Fibroblast of villous mesenchyme (primary cell): Measurements from ENCODE around the gene LAMA5. TPM values are rescaled to one million over a fixed set of nuclear protein-coding genes. Genes with fewer than 3 reads are reported as not detected.

Source experiments
- DNase-seq: peaks from one replicate; pipeline ENCODE4 v3.0.0-alpha.2; 2010; ENCODE audit warnings: low read depth
- H3K4me3 ChIP-seq: 2 replicates; pipeline ENCODE4 v1.5.1; 2011; ENCODE audit warnings: low read depth, mild to moderate bottlenecking, low read length
- CTCF ChIP-seq: IDR thresholded peaks from 2 replicates; pipeline ENCODE4 v1.5.1; 2012; ENCODE audit warnings: low read depth, mild to moderate bottlenecking, low read length; ENCODE audit not compliant: insufficient read depth
- total RNA-seq: library from RNA; depleted of rRNA; stranded (reverse); fragments of >200 nt; gene quantifications from 2 replicates; pipeline ENCODE4 v1.2.3, GENCODE V29; 2012

The LAMA5 gene, protein sequence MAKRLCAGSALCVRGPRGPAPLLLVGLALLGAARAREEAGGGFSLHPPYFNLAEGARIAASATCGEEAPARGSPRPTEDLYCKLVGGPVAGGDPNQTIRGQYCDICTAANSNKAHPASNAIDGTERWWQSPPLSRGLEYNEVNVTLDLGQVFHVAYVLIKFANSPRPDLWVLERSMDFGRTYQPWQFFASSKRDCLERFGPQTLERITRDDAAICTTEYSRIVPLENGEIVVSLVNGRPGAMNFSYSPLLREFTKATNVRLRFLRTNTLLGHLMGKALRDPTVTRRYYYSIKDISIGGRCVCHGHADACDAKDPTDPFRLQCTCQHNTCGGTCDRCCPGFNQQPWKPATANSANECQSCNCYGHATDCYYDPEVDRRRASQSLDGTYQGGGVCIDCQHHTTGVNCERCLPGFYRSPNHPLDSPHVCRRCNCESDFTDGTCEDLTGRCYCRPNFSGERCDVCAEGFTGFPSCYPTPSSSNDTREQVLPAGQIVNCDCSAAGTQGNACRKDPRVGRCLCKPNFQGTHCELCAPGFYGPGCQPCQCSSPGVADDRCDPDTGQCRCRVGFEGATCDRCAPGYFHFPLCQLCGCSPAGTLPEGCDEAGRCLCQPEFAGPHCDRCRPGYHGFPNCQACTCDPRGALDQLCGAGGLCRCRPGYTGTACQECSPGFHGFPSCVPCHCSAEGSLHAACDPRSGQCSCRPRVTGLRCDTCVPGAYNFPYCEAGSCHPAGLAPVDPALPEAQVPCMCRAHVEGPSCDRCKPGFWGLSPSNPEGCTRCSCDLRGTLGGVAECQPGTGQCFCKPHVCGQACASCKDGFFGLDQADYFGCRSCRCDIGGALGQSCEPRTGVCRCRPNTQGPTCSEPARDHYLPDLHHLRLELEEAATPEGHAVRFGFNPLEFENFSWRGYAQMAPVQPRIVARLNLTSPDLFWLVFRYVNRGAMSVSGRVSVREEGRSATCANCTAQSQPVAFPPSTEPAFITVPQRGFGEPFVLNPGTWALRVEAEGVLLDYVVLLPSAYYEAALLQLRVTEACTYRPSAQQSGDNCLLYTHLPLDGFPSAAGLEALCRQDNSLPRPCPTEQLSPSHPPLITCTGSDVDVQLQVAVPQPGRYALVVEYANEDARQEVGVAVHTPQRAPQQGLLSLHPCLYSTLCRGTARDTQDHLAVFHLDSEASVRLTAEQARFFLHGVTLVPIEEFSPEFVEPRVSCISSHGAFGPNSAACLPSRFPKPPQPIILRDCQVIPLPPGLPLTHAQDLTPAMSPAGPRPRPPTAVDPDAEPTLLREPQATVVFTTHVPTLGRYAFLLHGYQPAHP (N-terminal part only)
- 35.1 and 55.3 TPM in 2 replicates for total RNA-seq

- TF ChIP-seq CTCF: no peak
- peak within 1 kb of the TSS; percentile 77 for H3K4me3 ChIP-seq
- DNase-seq: peak; percentile 45
These were observed at the start of gene LAMA5 for GRCh38 chr20:62367136-62367632. Gene LAMA5 (minus strand): TSS chr20:62367312. CDS start chr20:62367245, 67 bp downstream.

- TF ChIP-seq CTCF: no peak
- H3K4me3 ChIP-seq: no peak overlapping the region
- no peak for DNase-seq
These were observed 48.4 kb upstream of the LAMA5 start for GRCh38 chr20:62415354-62416111.

GRCh38 chr20:62413896-62414481, 46.9 kb upstream of the LAMA5 start:
- no peak for DNase-seq
- TF ChIP-seq CTCF: no peak
- no peak overlapping the region for H3K4me3 ChIP-seq

DNA sequence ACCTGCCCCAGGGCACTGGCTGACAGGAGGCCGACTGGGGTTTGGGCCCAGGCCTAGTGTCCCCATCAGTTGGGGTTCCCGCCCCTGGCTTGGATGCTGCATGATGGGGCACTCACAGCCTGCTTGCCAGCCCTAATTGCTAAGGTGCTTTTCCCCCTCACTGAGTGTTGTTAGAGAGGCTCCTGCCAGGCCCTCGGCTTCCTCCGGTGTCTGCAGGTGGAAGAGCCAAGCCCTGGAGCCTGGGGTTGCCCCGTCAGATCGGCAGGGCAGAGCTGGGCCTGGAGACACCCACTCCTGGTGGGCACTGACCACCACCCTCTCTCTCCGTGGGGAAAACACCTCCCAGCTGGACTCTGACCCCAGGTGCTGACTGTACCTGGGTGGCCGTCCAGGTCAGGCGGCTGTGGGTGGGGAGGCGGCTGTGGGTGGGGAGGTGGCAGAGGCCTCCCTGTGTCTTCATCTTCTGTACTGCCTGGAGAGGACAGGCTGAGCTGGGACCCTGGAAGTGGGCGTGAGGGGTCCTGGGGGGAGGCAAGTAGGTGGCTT, 46.0 kb upstream of the LAMA5 start:
- no peak overlapping the region for H3K4me3 ChIP-seq
- TF ChIP-seq CTCF: no peak
- DNase-seq: no peak

DNA sequence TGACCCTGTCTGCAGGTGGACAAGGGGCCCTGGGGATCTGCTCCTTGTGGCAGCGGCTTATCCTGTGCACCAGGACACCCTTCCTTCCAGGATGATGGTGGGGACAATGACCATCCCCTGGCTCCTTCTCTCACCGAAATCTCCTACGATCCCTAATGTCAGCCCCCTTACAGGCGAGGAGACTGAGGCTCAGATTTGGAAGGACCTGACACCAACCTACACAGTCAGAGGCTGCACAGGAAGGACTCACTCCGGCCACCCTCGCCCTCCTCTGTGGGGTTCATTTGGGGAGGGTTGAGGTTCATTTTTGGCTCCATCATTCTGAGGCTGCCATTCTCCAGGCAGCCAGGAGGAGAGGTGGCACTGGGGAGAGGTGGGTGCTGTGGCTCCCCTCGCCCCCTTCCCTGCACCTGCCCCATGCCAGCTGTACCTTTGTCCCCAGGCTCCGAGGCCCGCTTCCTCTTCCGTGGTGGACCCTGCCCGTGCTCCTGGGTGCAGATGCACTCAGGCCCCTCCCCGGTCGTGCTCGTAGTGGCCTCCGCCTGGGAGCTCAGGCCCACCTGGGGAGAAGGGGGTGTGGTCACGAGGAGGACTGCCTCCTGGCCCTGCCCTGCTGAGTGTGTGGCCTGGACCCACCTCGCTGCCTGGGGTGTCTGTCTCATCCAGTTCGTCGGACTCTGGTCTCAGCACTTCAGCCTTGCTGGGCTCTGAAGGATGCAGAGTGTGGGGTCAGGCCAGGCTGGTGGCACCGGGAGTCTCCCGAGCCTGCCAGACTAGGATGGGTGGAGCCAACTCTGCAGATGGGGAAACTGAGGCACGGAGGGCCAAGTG, 45.3 kb upstream of the LAMA5 start:
- no peak for DNase-seq
- H3K4me3 ChIP-seq: no peak overlapping the region
- TF ChIP-seq CTCF: no peak
